Duodenal mucosa (tissue), 2 donors: ENCODE data around the gene XAF1.

Source experiments
- H3K27ac ChIP-seq: one replicate; pipeline ENCODE4 v1.7.0; 2013; ENCODE audit warnings: low read depth, low read length
- H3K27me3 ChIP-seq, 2 donors: one replicate each; pipeline ENCODE4 v1.7.0; 2013; ENCODE audit warnings: low read length in 2 of 2, control low read depth in 1 of 2; ENCODE audit not compliant: insufficient read depth in 2 of 2, control insufficient read depth in 1 of 2
- H3K36me3 ChIP-seq, 2 donors: one replicate each; pipeline ENCODE4 v1.7.0; 2013; ENCODE audit warnings: low read length in 2 of 2, control low read depth in 1 of 2; ENCODE audit not compliant: insufficient read depth in 2 of 2, control insufficient read depth in 1 of 2
- H3K4me1 ChIP-seq, 2 donors: one replicate each; pipeline ENCODE4 v1.7.0; 2013; ENCODE audit warnings: low read length in 2 of 2, control low read depth in 1 of 2; ENCODE audit not compliant: insufficient read depth in 2 of 2, control insufficient read depth in 1 of 2
- H3K4me3 ChIP-seq, 2 donors: one replicate each; pipeline ENCODE4 v1.7.0; 2013; ENCODE audit warnings: low read length in 2 of 2, low read depth in 1 of 2
- H3K9ac ChIP-seq, 2 donors: one replicate each; pipeline ENCODE4 v1.7.0; 2013; ENCODE audit warnings: low read length in 2 of 2, low read depth in 1 of 2
- H3K9me3 ChIP-seq, 2 donors: one replicate each; pipeline ENCODE4 v1.7.0; 2013; ENCODE audit warnings: low read length in 2 of 2, control low read depth in 1 of 2; ENCODE audit not compliant: control insufficient read depth in 1 of 2

Gene XAF1

DNA sequence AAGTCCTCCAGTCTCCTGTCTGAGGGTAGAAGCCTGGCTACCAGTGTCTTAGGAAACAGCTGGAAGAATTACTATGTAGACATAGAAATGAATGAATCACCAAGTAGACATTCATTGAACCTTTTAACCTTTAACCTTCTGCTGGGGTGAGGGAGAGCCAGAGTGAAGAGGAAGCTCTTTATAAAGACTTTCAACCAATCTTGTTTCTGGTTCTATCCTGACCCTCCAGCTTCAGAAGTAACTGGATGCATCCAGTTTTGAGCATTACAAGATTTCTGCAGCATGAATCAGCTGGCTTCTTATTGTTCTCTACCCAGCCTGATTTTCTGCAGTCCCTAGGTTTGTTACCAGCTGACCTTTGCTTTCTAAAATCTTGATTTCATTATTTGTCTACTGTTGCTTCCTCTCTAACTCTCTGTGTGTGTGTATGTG lies 67.2 kb downstream of the XAF1 start:
- Histone ChIP-seq H3K4me1 (no peaks in the 10 kb centered on the region), H3K27me3 (no peaks in the 10 kb centered on the region), H3K9me3 (no peaks in the 10 kb centered on the region), H3K9ac (no peak overlapping the region), H3K4me3 (no peak overlapping the region), H3K36me3 (no peaks in the 10 kb centered on the region), H3K27ac (no peak overlapping the region)
